ENCODE data around the gene LRFN2.

DNA sequence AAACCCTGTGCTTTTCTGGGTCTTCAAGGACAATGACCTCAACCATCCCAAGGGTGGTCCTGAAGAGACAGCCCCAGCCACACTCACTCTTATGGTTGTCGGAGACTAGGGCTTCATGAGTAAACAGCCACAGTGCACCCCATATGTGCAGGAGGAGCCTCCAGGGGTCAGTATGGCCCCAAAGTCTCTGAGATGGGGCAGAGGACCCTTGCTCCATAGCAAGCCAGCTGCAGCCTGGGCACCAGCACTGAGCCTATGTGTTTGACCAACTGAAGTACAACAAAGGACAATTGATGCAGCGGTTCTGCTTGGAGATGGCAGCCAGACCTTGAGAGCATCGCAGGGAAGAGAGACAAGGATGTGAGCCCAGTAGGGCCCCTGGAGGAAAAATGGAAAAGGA is 112.2 kb downstream of the LRFN2 start:
- TF ChIP-seq, protein P1, sequence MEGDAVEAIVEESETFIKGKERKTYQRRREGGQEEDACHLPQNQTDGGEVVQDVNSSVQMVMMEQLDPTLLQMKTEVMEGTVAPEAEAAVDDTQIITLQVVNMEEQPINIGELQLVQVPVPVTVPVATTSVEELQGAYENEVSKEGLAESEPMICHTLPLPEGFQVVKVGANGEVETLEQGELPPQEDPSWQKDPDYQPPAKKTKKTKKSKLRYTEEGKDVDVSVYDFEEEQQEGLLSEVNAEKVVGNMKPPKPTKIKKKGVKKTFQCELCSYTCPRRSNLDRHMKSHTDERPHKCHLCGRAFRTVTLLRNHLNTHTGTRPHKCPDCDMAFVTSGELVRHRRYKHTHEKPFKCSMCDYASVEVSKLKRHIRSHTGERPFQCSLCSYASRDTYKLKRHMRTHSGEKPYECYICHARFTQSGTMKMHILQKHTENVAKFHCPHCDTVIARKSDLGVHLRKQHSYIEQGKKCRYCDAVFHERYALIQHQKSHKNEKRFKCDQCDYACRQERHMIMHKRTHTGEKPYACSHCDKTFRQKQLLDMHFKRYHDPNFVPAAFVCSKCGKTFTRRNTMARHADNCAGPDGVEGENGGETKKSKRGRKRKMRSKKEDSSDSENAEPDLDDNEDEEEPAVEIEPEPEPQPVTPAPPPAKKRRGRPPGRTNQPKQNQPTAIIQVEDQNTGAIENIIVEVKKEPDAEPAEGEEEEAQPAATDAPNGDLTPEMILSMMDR (IDR thresholded peaks at IDR 0.05) = no peak
- TF ChIP-seq POLR2A (IDR thresholded peaks at IDR 0.05) = no peak
